Nasal cavity respiratory epithelium epithelial cell of viscerocranial mucosa (primary cell): ENCODE data around the gene ELMOD3. TPM values are rescaled to one million over a fixed set of nuclear protein-coding genes. Genes with fewer than 3 reads are reported as not detected.

ENCODE experiments used
- total RNA-seq: library from RNA; depleted of rRNA; stranded (reverse); fragments of >200 nt; gene quantifications from 2 replicates; pipeline ENCODE4 v1.2.3, GENCODE V29; 2014

The ELMOD3 gene
- total RNA-seq: 18.5 and 25.6 TPM in 2 replicates

DNA sequence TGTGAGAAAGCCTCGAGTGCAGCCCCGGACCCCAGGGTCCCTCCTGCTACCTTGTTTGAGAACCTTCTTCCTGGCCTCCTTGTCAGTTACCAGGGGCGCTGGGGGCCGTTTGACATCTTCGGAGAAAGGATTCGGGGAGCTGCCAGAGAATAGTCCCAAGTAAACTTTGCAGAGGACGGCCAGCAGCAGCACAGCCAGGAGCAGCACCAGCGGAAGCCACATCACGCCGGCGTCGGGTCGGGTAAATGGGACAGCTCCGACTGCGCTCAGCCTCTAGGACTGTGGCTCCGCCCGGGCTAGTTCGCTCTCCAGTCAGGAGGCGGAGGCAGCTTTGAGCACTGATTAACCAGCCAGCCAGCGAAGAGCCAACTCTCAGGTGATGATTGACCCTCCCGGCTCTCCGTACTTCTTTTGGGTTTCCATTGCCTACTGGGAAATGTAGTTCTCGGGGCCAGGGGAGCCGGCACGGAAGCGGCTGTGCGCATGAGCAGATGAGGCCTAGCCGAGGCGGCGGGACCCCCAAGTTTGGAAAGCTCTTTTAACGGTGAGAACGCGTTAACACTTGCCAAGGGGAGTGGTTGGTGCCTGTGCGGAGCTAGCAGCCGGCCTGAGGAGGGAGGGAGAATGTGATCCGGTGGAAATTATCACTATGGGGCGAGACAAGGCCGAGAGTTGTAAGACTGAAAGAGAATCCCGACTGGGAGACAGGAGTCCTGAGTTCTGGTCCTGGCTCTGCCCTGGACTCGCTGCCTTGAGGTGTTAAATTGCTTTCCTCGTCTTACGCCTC lies at the start of gene ELMOD3, which contains the start of gene RETSAT:
Gene ELMOD3 (plus strand): TSS at position 484 of the 787 bp plus-strand sequence. CDS start 2,430 bp downstream, outside the sequence.
Gene RETSAT (minus strand): TSS at position 243 of the 787 bp plus-strand sequence. CDS start 21 bp downstream, at position 222.

DNA sequence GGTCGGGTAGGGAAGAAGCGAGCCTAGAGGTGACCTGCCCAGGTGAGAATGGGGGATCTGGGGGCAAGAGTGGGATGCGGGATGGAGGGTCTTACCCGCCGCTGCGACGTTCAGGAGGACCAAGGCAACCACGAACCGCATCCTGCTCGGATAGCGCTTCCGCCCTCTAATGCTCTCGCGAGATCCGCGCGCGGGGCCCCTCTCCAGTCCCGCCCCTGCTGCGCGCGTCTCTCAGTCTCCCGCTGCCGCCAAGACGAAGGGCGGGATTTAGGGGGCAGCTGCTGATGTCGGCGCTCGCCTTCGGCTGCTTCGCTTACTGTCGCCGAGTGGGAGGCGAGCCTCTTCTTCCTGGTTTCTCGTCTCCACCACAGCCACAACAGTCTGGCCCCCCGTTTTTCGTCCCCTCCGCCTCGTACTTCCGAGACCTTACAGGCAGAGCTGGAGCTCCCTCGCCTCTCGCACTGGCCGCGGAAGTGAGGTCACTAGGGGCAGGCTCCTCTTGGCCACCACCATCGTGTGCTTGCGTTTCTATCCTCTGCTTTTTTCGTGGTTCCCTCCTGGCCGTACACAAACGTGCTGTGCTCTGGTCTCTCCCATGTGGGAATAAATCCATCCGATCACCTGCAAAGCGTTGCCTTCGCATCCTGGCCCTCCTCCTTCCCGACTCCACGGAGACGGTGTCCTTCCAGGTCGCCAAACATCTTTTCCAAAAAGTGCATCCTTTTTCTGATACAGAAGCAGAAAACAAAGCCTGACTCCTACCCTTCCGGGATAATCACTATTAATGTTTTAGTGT lies 26.5 kb upstream of the ELMOD3 start, which contains the start of gene TGOLN2:
Gene TGOLN2 (minus strand): TSS at position 168 of the 796 bp plus-strand sequence. CDS start 27 bp downstream, at position 141.

DNA sequence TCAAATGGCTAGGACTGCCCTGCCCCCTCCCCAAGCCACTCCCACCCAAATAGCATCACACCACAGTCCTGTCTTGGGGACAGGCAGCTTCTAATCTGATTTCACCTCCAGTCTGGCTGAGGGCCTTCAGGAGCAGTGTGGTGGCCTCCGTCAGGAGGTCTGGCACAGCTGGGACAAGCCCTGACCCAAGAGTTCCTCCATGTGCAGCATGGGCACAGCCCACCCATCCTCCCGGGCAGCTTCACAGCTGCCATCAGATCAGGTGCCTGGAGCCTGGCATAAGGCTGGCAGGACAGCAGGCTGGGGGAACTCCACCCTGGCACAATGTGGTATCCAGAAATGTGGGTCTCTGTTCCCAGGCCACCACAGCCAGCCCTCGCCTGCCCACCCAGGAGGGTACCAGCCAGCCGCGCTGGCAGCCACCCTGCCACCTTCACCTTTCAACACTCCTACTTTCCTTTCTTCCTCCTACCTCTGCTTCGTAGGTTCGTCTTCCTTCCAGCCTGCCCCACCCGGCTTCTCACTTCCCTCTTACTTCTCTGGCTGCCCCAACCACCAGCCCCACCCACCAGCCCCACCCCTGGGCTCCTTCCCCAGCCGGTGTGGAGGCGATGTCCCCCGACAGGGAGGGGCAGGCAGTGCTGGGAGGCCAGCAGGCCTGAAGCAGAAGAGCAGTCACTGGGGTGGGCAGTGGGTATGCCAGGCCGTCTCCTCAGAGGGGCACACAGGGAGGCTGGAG lies 55.4 kb downstream of the ELMOD3 start, which contains the start of gene CAPG:
Gene CAPG (minus strand): TSS at position 522 of the 739 bp plus-strand sequence. CDS start 8,221 bp downstream, outside the sequence.

DNA sequence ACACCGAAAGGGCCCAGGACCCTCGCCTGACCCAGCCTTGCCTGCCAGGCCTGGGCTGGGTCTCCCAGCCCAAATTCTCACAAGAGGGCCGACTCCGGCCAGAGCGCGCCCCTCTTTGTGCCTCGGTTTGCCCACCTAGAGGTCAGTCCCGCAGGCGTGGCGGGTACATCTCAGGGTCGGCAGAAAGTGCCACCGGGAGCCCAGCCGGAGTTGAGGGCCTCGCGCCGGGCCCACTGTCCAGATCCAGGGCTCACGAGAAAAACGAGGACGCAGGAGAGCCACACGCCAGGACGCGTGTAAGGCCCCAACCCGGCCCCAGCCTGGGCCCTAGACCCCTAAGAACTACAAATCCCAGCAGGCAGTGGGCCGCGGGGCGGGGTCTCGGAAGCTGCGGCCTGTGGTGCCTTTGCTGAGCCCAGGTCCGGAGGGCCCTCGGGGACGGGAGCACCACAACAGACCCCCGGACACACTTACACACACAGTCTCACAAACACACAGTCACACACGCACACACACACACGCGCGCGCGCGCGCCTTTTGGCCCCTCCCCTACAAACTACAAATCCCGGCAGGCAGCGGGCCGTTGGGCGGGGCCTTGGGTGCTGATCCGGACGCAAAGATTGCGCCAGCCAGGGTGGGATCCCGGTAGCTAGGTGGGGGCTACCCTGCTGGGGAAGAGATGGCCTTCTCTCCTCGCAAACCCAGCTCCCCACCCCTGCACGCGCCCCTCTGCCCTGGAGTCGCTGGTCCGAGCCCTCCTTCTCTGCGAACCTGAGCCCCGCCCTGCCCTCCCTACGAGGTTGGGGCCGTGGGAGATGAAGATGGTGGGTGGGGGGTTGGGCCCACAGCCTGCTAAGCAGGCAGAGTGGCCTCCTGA lies 63.8 kb downstream of the ELMOD3 start, which contains the start of gene SH2D6:
Gene SH2D6 (plus strand): TSS at position 583 of the 877 bp plus-strand sequence. CDS start 10,752 bp downstream, outside the sequence.

Other genes starting within 250 kb of the ELMOD3 start
- gene TCF7L1, start 221.4 kb upstream of the ELMOD3 start, total RNA-seq: 0.34 and 3.8 TPM in 2 replicates
- 31.8 and 72.2 TPM in 2 replicates for gene TGOLN2, start 26.8 kb upstream of the ELMOD3 start, total RNA-seq
- 85.4 and 99.7 TPM in 2 replicates for gene RETSAT, start 241 bp upstream of the ELMOD3 start, total RNA-seq
- 306 and 511 TPM in 2 replicates for gene CAPG, start 55.6 kb downstream of the ELMOD3 start, total RNA-seq
- gene SH2D6, start 63.9 kb downstream of the ELMOD3 start, total RNA-seq: under 0.01 and 0.28 TPM in 2 replicates
- 124 and 286 TPM in 2 replicates for gene MAT2A, start 184.4 kb downstream of the ELMOD3 start, total RNA-seq
- gene GGCX, start 206.7 kb downstream of the ELMOD3 start, total RNA-seq: 38.1 and 40.0 TPM in 2 replicates
- gene VAMP8, start 222.8 kb downstream of the ELMOD3 start, total RNA-seq: 38.3 and 42.2 TPM in 2 replicates
- 2.7 and 3.3 TPM in 2 replicates for gene VAMP5, start 229.7 kb downstream of the ELMOD3 start, total RNA-seq
- 119 and 222 TPM in 2 replicates for gene RNF181, start 241.0 kb downstream of the ELMOD3 start, total RNA-seq
- 5.8 and 15.1 TPM in 2 replicates for gene TMEM150A, start 247.9 kb downstream of the ELMOD3 start, total RNA-seq